H1 (cell line): ENCODE data around the gene QSOX1. TPM values are rescaled to one million over a fixed set of nuclear protein-coding genes. Genes with fewer than 3 reads are reported as not detected.

Experiments used
- CTCF ChIA-PET: fragments of 300-600 bp; sonication (Branson Sonifier 250); formaldehyde crosslinking; loops from one replicate; lab custom pipeline; 2021; ENCODE audit not compliant: partially characterized antibody; lab: Charles Lee
- POLR2A ChIA-PET: fragments of 300-600 bp; sonication (Branson Sonifier 250); formaldehyde crosslinking; loops from one replicate; lab custom pipeline; 2021; ENCODE audit warnings: inconsistent platforms; ENCODE audit not compliant: partially characterized antibody; lab: Charles Lee
- DNase-seq, 2 experiments: peaks; one replicate each; pipeline versions ENCODE4 v3.0.0 to v3.0.0-alpha.2; 2010 to 2022; ENCODE audit warnings: low spot score in 2 of 2, low read depth in 1 of 2, mixed read lengths in 1 of 2
- FAIRE-seq: peaks from 2 replicates; lab custom pipeline; 2011; peaks lifted over from hg19 to GRCh38; lab: Jason Lieb, UNC
- H2AFZ ChIP-seq: 2 replicates; pipeline ENCODE4 v1.8.1; 2012; ENCODE audit warnings: low read length, inconsistent platforms
- H2AK5ac ChIP-seq: 2 replicates; pipeline ENCODE4 v1.6.1; 2013; ENCODE audit warnings: low read depth, low read length
- H2BK120ac ChIP-seq: replicated peaks from 2 replicates; pipeline ENCODE3; 2013; ENCODE audit warnings: low read depth, low read length, inconsistent platforms
- H2BK12ac ChIP-seq: 2 replicates; pipeline ENCODE4 v1.6.1; 2013; ENCODE audit warnings: low read depth, low read length
- H2BK15ac ChIP-seq: 2 replicates; pipeline ENCODE4 v1.6.1; 2013; ENCODE audit warnings: low read length
- H2BK20ac ChIP-seq: 2 replicates; pipeline ENCODE4 v1.6.1; 2013; ENCODE audit warnings: low read length
- H2BK5ac ChIP-seq: 2 replicates; pipeline ENCODE4 v1.6.1; 2013; ENCODE audit warnings: low read depth, low read length
- H3K14ac ChIP-seq: 2 replicates; pipeline ENCODE4 v1.6.1; 2013; ENCODE audit warnings: inconsistent platforms; ENCODE audit not compliant: insufficient read length
- H3K18ac ChIP-seq: 2 replicates; pipeline ENCODE4 v1.6.1; 2013; ENCODE audit warnings: low read length; ENCODE audit errors: extremely low read depth
- H3K23ac ChIP-seq: 2 replicates; pipeline ENCODE4 v1.6.1; 2013; ENCODE audit warnings: inconsistent platforms; ENCODE audit not compliant: insufficient read length
- H3K23me2 ChIP-seq: 2 replicates; pipeline ENCODE4 v1.6.1; 2013; ENCODE audit warnings: low read depth, low read length
- H3K27ac ChIP-seq: 2 replicates; pipeline ENCODE4 v1.6.1; 2011; ENCODE audit warnings: low read depth, low read length, inconsistent platforms
- H3K27me3 ChIP-seq, 4 experiments: replicated peaks in 1 of 4; 1 replicate in 1 of 4; 2 replicates in 3 of 4; pipeline versions ENCODE4 v1.6.1 to v1.8.1; 2011 to 2013; ENCODE audit warnings: low read length in 3 of 4, mild to moderate bottlenecking in 3 of 4, inconsistent platforms in 2 of 4, mixed read lengths in 2 of 4, moderate library complexity in 1 of 4; ENCODE audit not compliant: control insufficient read depth in 3 of 4, insufficient read depth in 3 of 4; ENCODE audit errors: extremely low read depth in 1 of 4
- H3K36me3 ChIP-seq, 4 experiments: 2 replicates each; pipeline versions ENCODE4 v1.6.1 to v1.8.1; 2011 to 2013; ENCODE audit warnings: mild to moderate bottlenecking in 4 of 4, low read length in 3 of 4, moderate library complexity in 2 of 4, control low read depth in 1 of 4, inconsistent platforms in 1 of 4; ENCODE audit not compliant: insufficient read depth in 4 of 4, control insufficient read depth in 2 of 4
- H3K4ac ChIP-seq: replicated peaks from 2 replicates; pipeline ENCODE3; 2013; ENCODE audit warnings: low read length, low read depth, mixed read lengths, inconsistent platforms; ENCODE audit not compliant: insufficient read length
- H3K4me1 ChIP-seq, 4 experiments: replicated peaks in 1 of 4; 1 replicate in 1 of 4; 2 replicates in 3 of 4; pipeline versions ENCODE4 v1.6.1 to v1.8.1; 2011 to 2013; ENCODE audit warnings: low read length in 3 of 4, inconsistent platforms in 2 of 4, mixed read lengths in 1 of 4; ENCODE audit not compliant: insufficient read depth in 4 of 4, control insufficient read depth in 3 of 4
- H3K4me2 ChIP-seq, 2 experiments: 2 replicates each; pipeline versions ENCODE4 v1.6.1 to v1.8.1; 2011 to 2013; ENCODE audit warnings: low read depth in 2 of 2, low read length in 2 of 2, control low read depth in 1 of 2, inconsistent platforms in 1 of 2, mild to moderate bottlenecking in 1 of 2; ENCODE audit not compliant: insufficient read depth in 1 of 2
- H3K4me3 ChIP-seq, 4 experiments: fragments of 200-600, 300-600 bp in 1 of 4; sonication (generic), shearing (Covaris generic), sonication (Bioruptor Twin) in 1 of 4; 2 replicates each; pipeline versions ENCODE4 v1.5.1 to v1.8.1; 2011 to 2016; ENCODE audit warnings: low read length in 4 of 4, low read depth in 3 of 4, control low read depth in 2 of 4, inconsistent platforms in 2 of 4, mild to moderate bottlenecking in 2 of 4, mixed read lengths in 1 of 4, moderate library complexity in 1 of 4; ENCODE audit not compliant: insufficient read depth in 2 of 4; ENCODE audit errors: extremely low read depth in 1 of 4
- H3K56ac ChIP-seq: replicated peaks from 2 replicates; pipeline ENCODE3; 2013; ENCODE audit warnings: low read depth, mild to moderate bottlenecking, mixed read lengths, low read length, inconsistent platforms; ENCODE audit not compliant: insufficient read length
- H3K79me1 ChIP-seq: 2 replicates; pipeline ENCODE4 v1.6.1; 2013; ENCODE audit warnings: low read depth, low read length, control low read depth
- H3K79me2 ChIP-seq, 2 experiments: 2 replicates each; pipeline versions ENCODE4 v1.6.1 to v1.8.1; 2012 to 2013; ENCODE audit warnings: low read length in 2 of 2, mild to moderate bottlenecking in 2 of 2, inconsistent platforms in 1 of 2; ENCODE audit not compliant: insufficient read depth in 2 of 2, control insufficient read depth in 1 of 2
- H3K9ac ChIP-seq, 4 experiments: replicated peaks in 1 of 4; 1 replicate in 1 of 4; 2 replicates in 3 of 4; pipeline versions ENCODE4 v1.6.1 to v1.8.1; 2011 to 2013; ENCODE audit warnings: low read depth in 3 of 4, low read length in 3 of 4, control low read depth in 2 of 4, mild to moderate bottlenecking in 2 of 4, moderate library complexity in 2 of 4, inconsistent platforms in 1 of 4; ENCODE audit errors: extremely low read depth in 1 of 4
- H3K9me3 ChIP-seq, 2 experiments: 2 replicates each; pipeline versions ENCODE4 v1.6.1 to v1.8.1; 2012 to 2013; ENCODE audit warnings: mild to moderate bottlenecking in 2 of 2, moderate library complexity in 2 of 2, control low read depth in 1 of 2, inconsistent platforms in 1 of 2, low read depth in 1 of 2, low read length in 1 of 2, mixed read lengths in 1 of 2; ENCODE audit not compliant: insufficient read depth in 2 of 2
- H4K20me1 ChIP-seq, 2 experiments: replicated peaks in 1 of 2; 2 replicates each; pipeline versions ENCODE3 to v1.8.1; 2011 to 2013; ENCODE audit warnings: inconsistent platforms in 2 of 2, low read length in 2 of 2, mild to moderate bottlenecking in 1 of 2; ENCODE audit not compliant: insufficient read depth in 2 of 2, control insufficient read depth in 1 of 2
- H4K5ac ChIP-seq: 2 replicates; pipeline ENCODE4 v1.6.1; 2013; ENCODE audit warnings: low read length, low read depth, mixed read lengths, inconsistent platforms; ENCODE audit not compliant: insufficient read length
- H4K8ac ChIP-seq: 2 replicates; pipeline ENCODE4 v1.8.0; 2013; ENCODE audit warnings: mild to moderate bottlenecking, moderate library complexity, low read length, inconsistent platforms; ENCODE audit not compliant: insufficient read depth; ENCODE audit errors: extremely low read depth
- H4K91ac ChIP-seq: replicated peaks from 2 replicates; pipeline ENCODE3; 2013; ENCODE audit warnings: low read length, mixed read lengths, inconsistent platforms; ENCODE audit not compliant: insufficient read length
- CBX8 ChIP-seq: fragments of 300-800, 300-1000 bp; sonication (generic); IDR thresholded peaks from 2 replicates; pipeline ENCODE4 v1.7.1; 2016; ENCODE audit warnings: low read depth, low read length, borderline replicate concordance
- CEBPB ChIP-seq: IDR thresholded peaks from 2 replicates; pipeline ENCODE4 v1.6.1; 2012; ENCODE audit warnings: low read depth, low read length
- EP300 ChIP-seq, 2 experiments: IDR thresholded peaks; 1 replicate in 1 of 2; 2 replicates in 1 of 2; pipeline ENCODE4 v1.6.1; 2011 to 2012; ENCODE audit warnings: low read depth in 2 of 2, low read length in 2 of 2, mild to moderate bottlenecking in 2 of 2, borderline replicate concordance in 1 of 2, inconsistent platforms in 1 of 2, moderate library complexity in 1 of 2
- FOSL1 ChIP-seq: IDR thresholded peaks from 2 replicates; pipeline ENCODE4 v1.6.1; 2011; ENCODE audit warnings: mild to moderate bottlenecking, low read depth, low read length, moderate library complexity; ENCODE audit not compliant: insufficient read depth
- GTF2F1 ChIP-seq: IDR thresholded peaks from 2 replicates; pipeline ENCODE4 v1.6.1; 2012; ENCODE audit warnings: low read depth, low read length, improper control_type of control experiment, borderline replicate concordance
- HDAC6 ChIP-seq: IDR thresholded peaks from one replicate; pipeline ENCODE4 v1.7.1; 2012; ENCODE audit warnings: low read depth, mild to moderate bottlenecking, inconsistent platforms, low read length, moderate library complexity
- KDM1A ChIP-seq: fragments of 200-600, 300-600 bp; sonication (generic); IDR thresholded peaks from 2 replicates; pipeline ENCODE4 v1.7.1; 2016; ENCODE audit warnings: mild to moderate bottlenecking, low read length, borderline replicate concordance
- NRF1 ChIP-seq: IDR thresholded peaks from 2 replicates; pipeline ENCODE4 v1.6.1; 2011; ENCODE audit warnings: mild to moderate bottlenecking, low read depth, low read length, improper control_type of control experiment
- POLR2AphosphoS5 ChIP-seq: IDR thresholded peaks from 2 replicates; pipeline ENCODE4 v1.6.1; 2011; ENCODE audit warnings: low read depth, low read length
- POU5F1 ChIP-seq: IDR thresholded peaks from 2 replicates; pipeline ENCODE4 v1.6.1; 2011; ENCODE audit warnings: low read depth, mild to moderate bottlenecking, low read length, moderate library complexity
- RAD21 ChIP-seq, 2 experiments: IDR thresholded peaks in 1 of 2; conservative IDR thresholded peaks in 1 of 2; 2 replicates each; pipeline ENCODE4 v1.6.1; 2011; ENCODE audit warnings: low read depth in 2 of 2, low read length in 2 of 2, improper control_type of control experiment in 1 of 2, inconsistent platforms in 1 of 2, mild to moderate bottlenecking in 1 of 2, moderate library complexity in 1 of 2
- SIRT6 ChIP-seq: IDR thresholded peaks from one replicate; pipeline ENCODE4 v1.7.1; 2012; ENCODE audit warnings: low read length, inconsistent platforms
- SRF ChIP-seq: IDR thresholded peaks from 2 replicates; pipeline ENCODE4 v1.6.1; 2011; ENCODE audit warnings: mild to moderate bottlenecking, low read depth, low read length, moderate library complexity
- WGBS, 2 experiments: shearing (Covaris generic) in 1 of 2; methylation state at CpG; one replicate each; pipeline versions ENCODE4 v1.1.6 to v1.1.7; 2013 to 2015; ENCODE audit warnings: low lambda C conversion rate in 2 of 2, mixed read lengths in 2 of 2, inconsistent platforms in 1 of 2, low coverage in 1 of 2, missing lambda C conversion rate in 1 of 2; ENCODE audit not compliant: insufficient replicate concordance in 2 of 2, insufficient coverage in 1 of 2, insufficient read length in 1 of 2; ENCODE audit errors: extremely low coverage in 1 of 2, missing lambda C conversion rate in 1 of 2; 5-methylcytosine and 5-hydroxymethylcytosine counted together
- polyA plus RNA-seq, 7 experiments: library from polyadenylated mRNA; depleted of rRNA in 3 of 7; stranded (reverse) in 5 of 7; unstranded in 2 of 7; fragments of >200 nt in 5 of 7; fragments of 200-250 nt in 2 of 7; gene quantifications; 1 replicate in 5 of 7; 2 replicates in 1 of 7; 4 replicates in 1 of 7; pipeline versions ENCODE4 v1.2.1 to v1.2.3, GENCODE V29; 2011 to 2013; ENCODE audit warnings: missing spikeins in 2 of 7, mixed read lengths in 2 of 7
- total RNA-seq: library from RNA; stranded (reverse); fragmentation: NEBNext Ultra II Directional; extraction: Animal tissue kit (Norgen Biotek cat#: 25700); gene quantifications from 2 replicates; pipeline ENCODE4 v1.2.1, GENCODE V29; 2021

The QSOX1 gene
- total and polyA plus RNA-seq, 2 of the 8 experiments (the other 6 are each of a cell fraction or from before 2014, with no cell fraction given): 97.7 to 123 TPM

- H3K9ac ChIP-seq: no peak overlapping the region
- DNase-seq (no peak), FAIRE-seq (no peak)
- H2AK5ac ChIP-seq: no peak overlapping the region
- no peak overlapping the region for H3K14ac ChIP-seq
- H2BK5ac ChIP-seq: no peak overlapping the region
- H3K56ac ChIP-seq: no peak overlapping the region
- no peaks in the 10 kb centered on the region; a peak in 1 of 8 replicates for H3K36me3 ChIP-seq
- H4K5ac ChIP-seq: no peak overlapping the region
- no peak overlapping the region for H3K23ac ChIP-seq
- no peaks in the 10 kb centered on the region for H3K79me2 ChIP-seq
- H2BK20ac ChIP-seq: no peak overlapping the region
- POLR2A ChIA-PET: interaction anchor here (0.7 to 6.0 kb wide), 3 partner anchors 11 to 17 kb away, joined by 3 to 26 read pairs (median 17); no protein-coding TSS in a partner anchor
- CTCF ChIA-PET: interaction anchor here (1.0 to 12.4 kb wide), 10 partner anchors 8 to 716 kb away, joined by 3 to 149 read pairs (median 5); no protein-coding TSS in a partner anchor
- no peak overlapping the region for H3K27ac ChIP-seq
- peaks cover 10% of the 10 kb centered on the region; the same call in 1 of the 2 replicates for H3K23me2 ChIP-seq
- H3K27me3 ChIP-seq: peaks cover 10 to 31% (median 23%) of the 10 kb centered on the region in 4 experiments
- WGBS, 2 experiments: 84% methylated on average over 5 of the region's 5 CpGs; no CpG with 5 or more reads in 1 of the 2 experiments
- peaks cover 0 to 2% of the 10 kb centered on the region in 2 experiments for H4K20me1 ChIP-seq
- H2BK120ac ChIP-seq: no peak overlapping the region
- H3K4me2 ChIP-seq: no peak overlapping the region
- H4K8ac ChIP-seq: no peak overlapping the region
- H4K91ac ChIP-seq: no peak overlapping the region
- H2BK12ac ChIP-seq: no peak overlapping the region
- H2AFZ ChIP-seq: no peak overlapping the region
- H3K18ac ChIP-seq: no peak overlapping the region
- peaks cover 0 to 4% of the 10 kb centered on the region in 2 experiments; a peak in 1 of 4 replicates for H3K9me3 ChIP-seq
- no peak overlapping the region for H3K4ac ChIP-seq
- H3K4me3 ChIP-seq: no peak overlapping the region
- peaks cover 0 to 4% (median 2%) of the 10 kb centered on the region in 4 experiments; a peak in 2 of 7 replicates for H3K4me1 ChIP-seq
- H3K79me1 ChIP-seq: peaks cover 2% of the 10 kb centered on the region; the same call in 1 of the 2 replicates
- H2BK15ac ChIP-seq: peak overlapping the region; percentile 67; the same call in 1 of the 2 replicates
- TF ChIP-seq CEBPB (no peak), NRF1 (no peak), EP300 (IDR thresholded peaks at IDR 0.05; ENCODE audit: borderline replicate concordance in 1 of 2, low read depth in 2 of 2, low read length in 2 of 2) (no peak), GTF2F1 (no peak), POU5F1 (no peak), SIRT6 (no peak), RAD21 (IDR thresholded peaks at IDR 0.05 in 1 of 2, conservative IDR thresholded peaks at IDR 0.05 in 1 of 2; ENCODE audit: low read depth in 2 of 2, low read length in 2 of 2) (no peak), KDM1A (no peak), POLR2AphosphoS5 (no peak), HDAC6 (no peak), CBX8 (no peak), SRF (no peak), FOSL1 (no peak)
These were observed 70.2 kb downstream of the QSOX1 start for GRCh38 chr1:180224902-180225301.
